ENCODE data around the gene CLMN. TPM values are rescaled to one million over a fixed set of nuclear protein-coding genes. Genes with fewer than 3 reads are reported as not detected.

Gene CLMN
- total and polyA plus RNA-seq, 2 of the 8 experiments (the other 6 are each of a cell fraction or from before 2014, with no cell fraction given): 1.6 to 8.2 TPM

DNA sequence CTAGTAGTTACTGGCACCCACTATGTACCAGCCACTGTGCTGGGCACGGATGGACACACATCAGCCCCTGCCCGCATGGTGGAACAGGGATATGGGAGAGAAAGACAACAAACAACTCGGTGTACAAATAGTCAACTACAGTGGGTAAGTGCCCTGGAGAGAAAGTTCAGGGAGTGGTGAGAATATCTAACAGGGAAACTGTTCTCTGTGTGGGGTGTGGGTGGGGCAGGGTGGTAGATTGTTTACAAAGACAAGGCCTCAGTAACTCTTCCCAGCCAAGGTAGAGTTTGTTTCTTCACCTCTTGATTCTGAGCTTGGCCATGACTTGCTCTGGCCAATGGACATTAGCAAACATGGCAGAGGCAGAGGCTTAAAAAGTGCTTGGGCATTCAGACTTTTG lies 12.9 kb upstream of the CLMN start:
- no peak overlapping the region for H3K14ac ChIP-seq (ENCODE audit: insufficient read length)
- H3K18ac ChIP-seq (ENCODE audit: extremely low read depth, low read length): no peak overlapping the region
- no peak overlapping the region for H2BK15ac ChIP-seq (ENCODE audit: low read length)
- H3K36me3 ChIP-seq (ENCODE audit: control insufficient read depth in 2 of 4, insufficient read depth in 4 of 4, low read length in 3 of 4): no peaks in the 10 kb centered on the region
- CTCF ChIA-PET (ENCODE audit: partially characterized antibody): interaction anchor here (1.1 to 1.6 kb wide), 2 partner anchors 9 to 38 kb away, joined by 3 to 7 read pairs; no protein-coding TSS in a partner anchor
- H2BK5ac ChIP-seq (ENCODE audit: low read depth, low read length): no peak overlapping the region
- no peaks in the 10 kb centered on the region for H3K9me3 ChIP-seq (ENCODE audit: insufficient read depth in 2 of 2, low read depth in 1 of 2, low read length in 1 of 2)
- no peak overlapping the region for H2BK20ac ChIP-seq (ENCODE audit: low read length)
- DNase-seq (ENCODE audit: low read depth in 1 of 2, low spot score in 2 of 2) (no peak), FAIRE-seq (no peak)
- no peaks in the 10 kb centered on the region for H3K4me1 ChIP-seq (replicated peaks in 1 of 4; ENCODE audit: control insufficient read depth in 3 of 4, insufficient read depth in 4 of 4, low read length in 3 of 4)
- no peak overlapping the region for H2AFZ ChIP-seq (ENCODE audit: low read length)
- no peak overlapping the region for H2BK120ac ChIP-seq (replicated peaks; ENCODE audit: low read depth, low read length)
- H3K27ac ChIP-seq (ENCODE audit: low read depth, low read length): no peak overlapping the region
- POLR2A ChIA-PET (ENCODE audit: partially characterized antibody): interaction anchor here (0.6 kb wide), 1 partner anchor 17 kb away, joined by 3 read pairs; no protein-coding TSS in a partner anchor
- no peak overlapping the region for H3K9ac ChIP-seq (replicated peaks in 1 of 4; ENCODE audit: extremely low read depth in 1 of 4, low read depth in 3 of 4, low read length in 3 of 4)
- H3K4ac ChIP-seq (replicated peaks; ENCODE audit: insufficient read length, low read depth, low read length): no peak overlapping the region
- no peaks in the 10 kb centered on the region for H3K27me3 ChIP-seq (replicated peaks in 1 of 4; ENCODE audit: control insufficient read depth in 3 of 4, extremely low read depth in 1 of 4, insufficient read depth in 3 of 4, low read length in 3 of 4)
- H3K4me3 ChIP-seq (ENCODE audit: extremely low read depth in 1 of 4, insufficient read depth in 2 of 4, low read depth in 3 of 4, low read length in 4 of 4): no peak overlapping the region
- no peak overlapping the region for H2BK12ac ChIP-seq (ENCODE audit: low read depth, low read length)
- no peaks in the 10 kb centered on the region for H3K23me2 ChIP-seq (ENCODE audit: low read depth, low read length)
- 81% methylated on average over 3 of the region's 3 CpGs; no CpG with 5 or more reads in 1 of the 2 experiments for WGBS, 2 experiments (ENCODE audit: extremely low coverage in 1 of 2, insufficient coverage in 1 of 2, insufficient read length in 1 of 2, insufficient replicate concordance in 2 of 2, low coverage in 1 of 2, low lambda C conversion rate in 2 of 2, missing lambda C conversion rate in 1 of 2)
- H4K20me1 ChIP-seq (replicated peaks in 1 of 2; ENCODE audit: control insufficient read depth in 1 of 2, insufficient read depth in 2 of 2, low read length in 2 of 2): no peaks in the 10 kb centered on the region
- no peak overlapping the region for H3K4me2 ChIP-seq (ENCODE audit: insufficient read depth in 1 of 2, low read depth in 2 of 2, low read length in 2 of 2)
- no peak overlapping the region for H2AK5ac ChIP-seq (ENCODE audit: low read depth, low read length)
- H3K79me1 ChIP-seq (ENCODE audit: low read depth, low read length): no peaks in the 10 kb centered on the region
- no peak overlapping the region for H4K91ac ChIP-seq (replicated peaks; ENCODE audit: insufficient read length, low read length)
- no peak overlapping the region for H4K8ac ChIP-seq (ENCODE audit: extremely low read depth, insufficient read depth, low read length)
- no peak overlapping the region for H3K23ac ChIP-seq (ENCODE audit: insufficient read length)
- no peak overlapping the region for H4K5ac ChIP-seq (ENCODE audit: insufficient read length, low read depth, low read length)
- no peak overlapping the region for H3K56ac ChIP-seq (replicated peaks; ENCODE audit: insufficient read length, low read depth, low read length)
- no peaks in the 10 kb centered on the region for H3K79me2 ChIP-seq (ENCODE audit: control insufficient read depth in 1 of 2, insufficient read depth in 2 of 2, low read length in 2 of 2)
- no peak for TF ChIP-seq TEAD4 (IDR thresholded peaks at IDR 0.05; ENCODE audit: low read depth, low read length)
- TF ChIP-seq SP2 (IDR thresholded peaks at IDR 0.05; ENCODE audit: low read length): no peak
- TF ChIP-seq KDM5A (IDR thresholded peaks at IDR 0.05; ENCODE audit: low read length): no peak
- no peak for TF ChIP-seq ZNF274 (IDR thresholded peaks at IDR 0.05; ENCODE audit: borderline replicate concordance, extremely low read depth, low read length)
- no peak for TF ChIP-seq CHD1 (IDR thresholded peaks at IDR 0.05; ENCODE audit: low read depth, low read length)
- TF ChIP-seq EP300 (IDR thresholded peaks at IDR 0.05; ENCODE audit: borderline replicate concordance in 1 of 2, low read depth in 2 of 2, low read length in 2 of 2): no peak
- no peak for TF ChIP-seq SIN3A (conservative IDR thresholded peaks at IDR 0.05 in 1 of 2, IDR thresholded peaks at IDR 0.05 in 1 of 2; ENCODE audit: low read depth in 1 of 2, low read length in 2 of 2)
- TF ChIP-seq BACH1 (IDR thresholded peaks at IDR 0.05; ENCODE audit: low read length): no peak
- no peak for TF ChIP-seq CHD2 (IDR thresholded peaks at IDR 0.05; ENCODE audit: low read length)
- no peak for TF ChIP-seq SUZ12 (IDR thresholded peaks at IDR 0.05; ENCODE audit: low read length)
- TF ChIP-seq POLR2A (IDR thresholded peaks at IDR 0.05; ENCODE audit: control extremely low read depth in 1 of 2, low read depth in 2 of 2, low read length in 2 of 2): no peak
- TF ChIP-seq JUN (IDR thresholded peaks at IDR 0.05; ENCODE audit: low read depth, low read length): no peak
- TF ChIP-seq CTBP2 (IDR thresholded peaks at IDR 0.05; ENCODE audit: borderline replicate concordance, insufficient read depth, insufficient read length, low read length): no peak
- no peak for TF ChIP-seq BRCA1 (IDR thresholded peaks at IDR 0.05; ENCODE audit: low read depth, low read length)
- no peak for TF ChIP-seq HDAC2 (IDR thresholded peaks at IDR 0.05; ENCODE audit: borderline replicate concordance in 1 of 2, low read depth in 2 of 2, low read length in 2 of 2)

All from H1 (cell line).